ENCODE data around the gene ASB8.
A peak's percentile ranks its signal among the peaks of the same experiment; 100 is the strongest.
"Not testable (repeated sequence)": the region's sequence is repeated elsewhere in the genome, so short reads cannot be mapped to it uniquely, and the experiment has no call there.

The ASB8 gene

GRCh38 chr12:48157889-48158370 is 615 bp upstream of the ASB8 start:
- Histone ChIP-seq H3K9me3 (ENCODE audit: insufficient read depth, low read length) (no peaks in the 10 kb centered on the region), H3K9ac (ENCODE audit: low read length) (peak overlapping the region; percentile 66), H3K9me2 (replicated peaks; ENCODE audit: insufficient read depth, low read length) (no peaks in the 10 kb centered on the region), H3K4me3 (ENCODE audit: insufficient read depth, low read length, poor library complexity, severe bottlenecking) (peak overlapping the region; percentile 39), H2AFZ (ENCODE audit: low read depth, low read length, severe bottlenecking) (peak overlapping the region; percentile 83), H4K20me1 (ENCODE audit: low read depth, low read length) (no peaks in the 10 kb centered on the region), H3F3A (ENCODE audit: insufficient read depth) (no peaks in the 10 kb centered on the region), H3K4me2 (ENCODE audit: low read depth, low read length, poor library complexity, severe bottlenecking) (peak overlapping the region; percentile 81), H3K27ac (ENCODE audit: low read depth, low read length) (peak overlapping the region; percentile 47), H3K27me3 (ENCODE audit: low read length) (no peaks in the 10 kb centered on the region), H3K79me2 (ENCODE audit: insufficient read depth, low read length) (peaks cover 15% of the 10 kb centered on the region), H3K36me3 (ENCODE audit: low read length) (no peaks in the 10 kb centered on the region)
- TF ChIP-seq EZH2phosphoT487 (conservative IDR thresholded peaks at IDR 0.05; ENCODE audit: low read length): no peak
- TF ChIP-seq CTCF (IDR thresholded peaks at IDR 0.05; ENCODE audit: insufficient read depth, low read length, poor library complexity, severe bottlenecking): no peak

DNA sequence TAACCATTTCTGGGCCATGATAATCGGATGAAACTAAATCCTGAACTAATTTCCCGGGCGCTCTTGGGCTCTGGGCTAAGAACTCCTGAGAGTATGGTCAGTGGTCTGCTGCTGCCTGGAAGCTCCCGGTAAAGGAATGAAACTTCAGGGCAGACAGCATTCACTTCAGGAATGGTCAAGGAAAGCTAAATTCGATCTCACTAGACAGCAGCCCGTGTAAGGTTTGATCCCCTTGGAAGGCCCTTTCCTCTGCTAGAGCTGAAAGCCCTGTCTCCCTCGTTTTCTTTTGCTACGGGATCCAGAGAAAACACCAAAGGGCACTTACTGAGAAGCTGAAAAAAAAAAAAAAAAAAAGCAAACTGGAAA is 680 bp downstream of the ASB8 start:
- no peaks in the 10 kb centered on the region for H3F3A ChIP-seq (ENCODE audit: insufficient read depth)
- H3K79me2 ChIP-seq (ENCODE audit: insufficient read depth, low read length): peaks cover 15% of the 10 kb centered on the region
- no peaks in the 10 kb centered on the region for H3K9me2 ChIP-seq (replicated peaks; ENCODE audit: insufficient read depth, low read length)
- H3K27ac ChIP-seq (ENCODE audit: low read depth, low read length): no peak overlapping the region
- no peaks in the 10 kb centered on the region for H3K9me3 ChIP-seq (ENCODE audit: insufficient read depth, low read length)
- no peak for TF ChIP-seq CTCF (IDR thresholded peaks at IDR 0.05; ENCODE audit: insufficient read depth, low read length, poor library complexity, severe bottlenecking)
- no peak for TF ChIP-seq EZH2phosphoT487 (conservative IDR thresholded peaks at IDR 0.05; ENCODE audit: low read length)
- H3K27me3 ChIP-seq (ENCODE audit: low read length): no peaks in the 10 kb centered on the region
- no peaks in the 10 kb centered on the region for H4K20me1 ChIP-seq (ENCODE audit: low read depth, low read length)
- H3K9ac ChIP-seq (ENCODE audit: low read length): peak overlapping the region; percentile 66
- H3K4me2 ChIP-seq (ENCODE audit: low read depth, low read length, poor library complexity, severe bottlenecking): peak overlapping the region; percentile 81
- peak overlapping the region; percentile 68 for H3K4me3 ChIP-seq (ENCODE audit: insufficient read depth, low read length, poor library complexity, severe bottlenecking)
- peak overlapping the region; percentile 69 for H2AFZ ChIP-seq (ENCODE audit: low read depth, low read length, severe bottlenecking)
- H3K36me3 ChIP-seq (ENCODE audit: low read length): no peaks in the 10 kb centered on the region

DNA sequence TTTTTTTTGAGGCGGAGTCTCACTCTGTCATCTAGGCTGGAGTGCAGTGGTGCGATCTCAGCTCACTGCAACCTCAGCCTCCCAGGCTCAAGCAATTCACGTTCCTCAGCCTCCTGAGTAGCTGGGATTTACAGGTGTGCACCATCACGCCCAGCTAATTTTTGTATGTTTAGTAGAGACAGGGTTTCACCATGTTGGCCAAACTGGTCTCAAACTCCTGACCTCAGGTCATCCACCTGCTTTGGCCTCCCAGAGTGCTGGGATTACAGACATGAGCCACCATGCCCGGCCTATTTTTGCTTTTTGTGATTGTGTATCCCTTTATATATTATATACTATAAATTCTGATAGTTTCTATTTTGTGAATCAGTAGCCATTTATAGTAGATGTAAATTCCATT is 1.5 kb downstream of the ASB8 start:
- peak overlapping the region; percentile 81 for H3K4me2 ChIP-seq (ENCODE audit: low read depth, low read length, poor library complexity, severe bottlenecking)
- not testable (repeated sequence) for H3K27ac ChIP-seq (ENCODE audit: low read depth, low read length); H2AFZ ChIP-seq (ENCODE audit: low read depth, low read length, severe bottlenecking); H3K9ac ChIP-seq (ENCODE audit: low read length); H3K9me2 ChIP-seq (replicated peaks; ENCODE audit: insufficient read depth, low read length); H3F3A ChIP-seq (ENCODE audit: insufficient read depth); H3K4me3 ChIP-seq (ENCODE audit: insufficient read depth, low read length, poor library complexity, severe bottlenecking); H4K20me1 ChIP-seq (ENCODE audit: low read depth, low read length); H3K27me3 ChIP-seq (ENCODE audit: low read length); H3K9me3 ChIP-seq (ENCODE audit: insufficient read depth, low read length); H3K36me3 ChIP-seq (ENCODE audit: low read length)
- H3K79me2 ChIP-seq (ENCODE audit: insufficient read depth, low read length): peaks cover 15% of the 10 kb centered on the region

GRCh38 chr12:48151103-48151771 is 6.1 kb downstream of the ASB8 start:
- Histone ChIP-seq H3K4me2 (ENCODE audit: low read depth, low read length, poor library complexity, severe bottlenecking) (no peak overlapping the region), H3F3A (ENCODE audit: insufficient read depth) (0 out of 2 replicates have a peak, but pooled peaks cover 4% of the 10 kb centered on the region), H3K9ac (ENCODE audit: low read length) (no peak overlapping the region), H3K27ac (ENCODE audit: low read depth, low read length) (no peak overlapping the region), H3K36me3 (ENCODE audit: low read length) (no peaks in the 10 kb centered on the region; the same call in 1 of the 2 replicates), H3K9me2 (replicated peaks; ENCODE audit: insufficient read depth, low read length) (no peaks in the 10 kb centered on the region), H3K9me3 (ENCODE audit: insufficient read depth, low read length) (no peaks in the 10 kb centered on the region), H3K79me2 (ENCODE audit: insufficient read depth, low read length) (peaks cover 9% of the 10 kb centered on the region), H4K20me1 (ENCODE audit: low read depth, low read length) (no peaks in the 10 kb centered on the region), H2AFZ (ENCODE audit: low read depth, low read length, severe bottlenecking) (no peak overlapping the region), H3K27me3 (ENCODE audit: low read length) (no peaks in the 10 kb centered on the region), H3K4me3 (ENCODE audit: insufficient read depth, low read length, poor library complexity, severe bottlenecking) (no peak overlapping the region)
- TF ChIP-seq EZH2phosphoT487 (conservative IDR thresholded peaks at IDR 0.05; ENCODE audit: low read length) (no peak), CTCF (IDR thresholded peaks at IDR 0.05; ENCODE audit: insufficient read depth, low read length, poor library complexity, severe bottlenecking) (no peak)
